ENCODE results near the gene GPR45. TPM values are rescaled to one million over a fixed set of nuclear protein-coding genes. Genes with fewer than 3 reads are reported as not detected.

The GPR45 gene
- polyA plus RNA-seq, 2 of the 4 experiments (the other 2 are of a cell fraction) = not detected

DNA sequence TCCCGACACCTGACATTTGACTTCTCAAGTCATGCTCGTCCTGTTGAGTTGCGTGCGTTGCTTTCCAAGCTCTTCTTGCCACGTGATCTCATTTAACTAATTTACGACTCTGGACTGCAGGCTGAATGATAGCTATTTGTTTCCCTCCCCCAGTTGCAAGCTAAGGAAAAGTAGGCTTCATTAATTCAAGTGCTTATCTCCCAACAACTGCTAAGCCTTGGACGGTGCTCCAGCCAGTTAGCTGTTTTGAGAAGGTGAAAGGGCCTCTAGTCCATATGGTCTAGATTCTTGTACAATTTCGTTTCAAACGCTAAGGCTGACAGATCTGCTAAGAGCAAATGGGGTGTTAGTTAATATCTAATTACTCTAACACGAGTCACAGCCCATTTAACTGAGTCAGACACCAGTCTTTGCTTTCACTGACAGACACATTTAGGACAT, 21.1 kb downstream of the GPR45 start:
- ATAC-seq = no peak
- WGBS (ENCODE audit: missing lambda C conversion rate) = 87% methylated on average over 10 of the region's 10 CpGs
- Histone ChIP-seq H3K9me3 (no peaks in the 10 kb centered on the region), H3K4me3 (no peak overlapping the region), H3K27ac (no peak overlapping the region), H3K4me1 (no peaks in the 10 kb centered on the region), H3K4me2 (no peak overlapping the region)
- POLR2A ChIA-PET = no interaction called here
- CTCF ChIA-PET = interaction anchor here (1.6 kb wide), 1 partner anchor 33 kb away, joined by 3 read pairs; no protein-coding TSS in a partner anchor
- no peak for TF ChIP-seq KDM1A (IDR thresholded peaks at IDR 0.05; ENCODE audit: low read depth)
- no peak for TF ChIP-seq GATA3 (IDR thresholded peaks at IDR 0.05; ENCODE audit: borderline replicate concordance)
- no peak for TF ChIP-seq EHF (CRISPR knock-in tag; IDR thresholded peaks at IDR 0.05)
- no peak for TF ChIP-seq FOXS1 (CRISPR knock-in tag; IDR thresholded peaks at IDR 0.05)
- TF ChIP-seq ZFP36 (IDR thresholded peaks at IDR 0.05; ENCODE audit: borderline replicate concordance, partially characterized antibody) = no peak
- TF ChIP-seq NFE2L2 (conservative IDR thresholded peaks at IDR 0.05; ENCODE audit: low read length) = no peak
- no peak for TF ChIP-seq HOXA7 (CRISPR knock-in tag; IDR thresholded peaks at IDR 0.05)
- no peak for TF ChIP-seq CBX8 (IDR thresholded peaks at IDR 0.05)
- no peak for TF ChIP-seq TP53 (CRISPR knock-in tag; IDR thresholded peaks at IDR 0.05)
- TF ChIP-seq FOSL2 (IDR thresholded peaks at IDR 0.05) = no peak
- TF ChIP-seq FOSL2 (CRISPR knock-in tag; IDR thresholded peaks at IDR 0.05) = no peak
- TF ChIP-seq NR3C1 (IDR thresholded peaks at IDR 0.05) = no peak
- TF ChIP-seq SREBF2 (IDR thresholded peaks at IDR 0.05) = no peak
- no peak for TF ChIP-seq EHMT2 (IDR thresholded peaks at IDR 0.05; ENCODE audit: low read depth)
- no peak for TF ChIP-seq MAZ (IDR thresholded peaks at IDR 0.05; ENCODE audit: borderline replicate concordance, low read depth, low read length)
- TF ChIP-seq KDM5A (IDR thresholded peaks at IDR 0.05) = no peak
- no peak for TF ChIP-seq RFX5 (IDR thresholded peaks at IDR 0.05)
- TF ChIP-seq, protein P1, sequence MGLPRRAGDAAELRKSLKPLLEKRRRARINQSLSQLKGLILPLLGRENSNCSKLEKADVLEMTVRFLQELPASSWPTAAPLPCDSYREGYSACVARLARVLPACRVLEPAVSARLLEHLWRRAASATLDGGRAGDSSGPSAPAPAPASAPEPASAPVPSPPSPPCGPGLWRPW (IDR thresholded peaks at IDR 0.05) = no peak
- no peak for FAIRE-seq
- DNase-seq (ENCODE audit: low read depth in 1 of 2, low spot score in 1 of 2) = no peak

DNA sequence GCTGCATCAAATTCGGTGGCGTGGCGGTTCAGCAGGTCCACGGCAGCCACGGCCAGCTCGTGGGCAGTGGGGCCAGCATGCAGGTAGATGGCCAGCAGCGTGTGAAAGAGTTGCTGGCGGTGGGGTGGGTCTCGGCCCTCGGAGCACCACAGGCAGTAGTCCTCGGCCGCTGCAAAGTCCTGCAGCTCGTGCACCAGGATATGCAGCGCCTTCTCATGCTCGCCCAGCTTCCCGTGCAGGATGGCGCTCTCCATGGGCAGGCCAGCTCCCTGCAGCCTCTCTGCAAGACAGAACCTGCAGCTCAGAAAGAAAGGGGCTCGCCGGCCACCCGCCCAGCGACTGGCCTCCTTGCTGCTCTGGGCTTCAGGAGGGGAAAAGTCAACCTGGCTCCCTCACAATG, 27.9 kb downstream of the GPR45 start:
- FAIRE-seq (no peak), ATAC-seq (no peak), DNase-seq (ENCODE audit: low read depth in 1 of 2, low spot score in 1 of 2) (no peak)
- POLR2A ChIA-PET = no interaction called here
- CTCF ChIA-PET = interaction anchor here (1.1 to 1.2 kb wide), 3 partner anchors 17 to 154 kb away, joined by 3 read pairs; no protein-coding TSS in a partner anchor
- no peak overlapping the region for H3K27ac ChIP-seq
- no peak overlapping the region for H3K4me3 ChIP-seq
- no peaks in the 10 kb centered on the region for H3K4me1 ChIP-seq
- WGBS (ENCODE audit: missing lambda C conversion rate) = 97% methylated on average over 11 of the region's 21 CpGs
- no peaks in the 10 kb centered on the region for H3K9me3 ChIP-seq
- TF ChIP-seq SMC3 (IDR thresholded peaks at IDR 0.05) (no peak), ZC3H11A (IDR thresholded peaks at IDR 0.05) (no peak), JUNB (IDR thresholded peaks at IDR 0.05) (no peak), FOXS1 (CRISPR knock-in tag; IDR thresholded peaks at IDR 0.05) (no peak), NPAS2 (CRISPR knock-in tag; IDR thresholded peaks at IDR 0.05; ENCODE audit: borderline replicate concordance) (no peak), NFE2L2 (conservative IDR thresholded peaks at IDR 0.05; ENCODE audit: low read length) (no peak), MAFK (IDR thresholded peaks at IDR 0.05; ENCODE audit: partially characterized antibody) (no peak), TP53 (CRISPR knock-in tag; IDR thresholded peaks at IDR 0.05) (no peak), EHF (CRISPR knock-in tag; IDR thresholded peaks at IDR 0.05) (no peak), GATA3 (IDR thresholded peaks at IDR 0.05; ENCODE audit: borderline replicate concordance) (no peak), FOSL2 (IDR thresholded peaks at IDR 0.05) (no peak), FOSL2 (CRISPR knock-in tag; IDR thresholded peaks at IDR 0.05) (no peak), HOXB5 (CRISPR knock-in tag; IDR thresholded peaks at IDR 0.05) (no peak), CBX8 (IDR thresholded peaks at IDR 0.05) (no peak)
- TF ChIP-seq, protein P2, sequence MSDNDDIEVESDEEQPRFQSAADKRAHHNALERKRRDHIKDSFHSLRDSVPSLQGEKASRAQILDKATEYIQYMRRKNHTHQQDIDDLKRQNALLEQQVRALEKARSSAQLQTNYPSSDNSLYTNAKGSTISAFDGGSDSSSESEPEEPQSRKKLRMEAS (IDR thresholded peaks at IDR 0.05) = no peak
- TF ChIP-seq, protein P1 (IDR thresholded peaks at IDR 0.05) = no peak
- no peak overlapping the region for H3K4me2 ChIP-seq

DNA sequence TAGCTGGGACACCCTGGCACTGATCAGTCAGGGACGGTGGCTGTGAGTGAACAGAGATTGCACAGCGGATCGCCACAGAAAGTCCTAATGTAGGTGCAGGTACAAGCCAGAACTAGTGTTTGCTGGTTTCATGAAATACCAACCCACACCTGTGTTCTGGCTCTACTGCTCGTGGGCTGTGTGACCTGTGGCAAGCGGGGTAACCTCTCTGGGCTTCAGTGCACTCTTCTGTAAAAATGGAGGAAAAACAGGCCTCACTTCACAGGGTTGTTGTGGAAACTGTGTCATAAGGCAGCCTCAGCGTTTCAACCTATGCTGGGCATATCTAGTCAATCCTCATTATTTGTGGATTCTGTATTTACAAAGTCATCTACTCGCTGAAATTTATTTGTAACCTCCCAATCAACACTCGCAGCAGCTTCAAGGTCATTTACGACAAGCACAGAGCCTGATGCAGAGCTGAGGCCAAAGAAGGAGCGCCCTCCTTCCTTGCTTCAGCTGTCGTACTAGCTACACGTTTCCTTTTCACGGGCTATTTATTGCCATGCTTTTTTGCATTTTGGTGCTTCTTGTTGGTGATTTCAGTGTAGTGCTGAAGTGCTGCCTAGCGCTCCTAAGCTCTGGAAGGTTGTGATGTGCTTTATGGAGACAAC, 30.0 kb downstream of the GPR45 start:
- 92% methylated on average over 14 of the region's 14 CpGs for WGBS (ENCODE audit: missing lambda C conversion rate)
- POLR2A ChIA-PET = no interaction called here
- ATAC-seq (no peak), FAIRE-seq (no peak), DNase-seq (ENCODE audit: low read depth in 1 of 2, low spot score in 1 of 2) (no peak)
- H3K4me3 ChIP-seq = no peak overlapping the region
- TF ChIP-seq EHMT2 (IDR thresholded peaks at IDR 0.05; ENCODE audit: low read depth) = no peak
- H3K4me2 ChIP-seq = no peak overlapping the region
- H3K27ac ChIP-seq = no peak overlapping the region
- CTCF ChIA-PET = interaction anchor here (1.1 kb wide), 1 partner anchor 16 kb away, joined by 3 read pairs; no protein-coding TSS in a partner anchor
- H3K4me1 ChIP-seq = no peaks in the 10 kb centered on the region
- H3K9me3 ChIP-seq = no peaks in the 10 kb centered on the region

Data from A549 (cell line).